ENCODE measurements around the gene DLEC1. TPM values are rescaled to one million over a fixed set of nuclear protein-coding genes. Genes with fewer than 3 reads are reported as not detected.
A peak's percentile ranks its signal among the peaks of the same experiment; 100 is the strongest.

DLEC1 gene
- polyA plus RNA-seq, 2 of the 4 experiments (the other 2 are of a cell fraction) = 0.10 TPM; not detected in 1

- ChIA-PET CTCF (no interaction called here), POLR2A (no interaction called here)
- FAIRE-seq = no peak
- Histone ChIP-seq H3K4me1 (no peaks in the 10 kb centered on the region), H3K27ac (no peak overlapping the region), H3K4me3 (no peak overlapping the region), H3K9me3 (no peaks in the 10 kb centered on the region), H3K4me2 (no peak overlapping the region)
- WGBS (ENCODE audit: missing lambda C conversion rate) = 61% methylated on average over 5 of the region's 5 CpGs
- no peak for DNase-seq (ENCODE audit: low read depth in 1 of 2, low spot score in 1 of 2)
- no peak for ATAC-seq
- TF ChIP-seq HES2 (IDR thresholded peaks at IDR 0.05) (no peak), ATOH8 (CRISPR knock-in tag; IDR thresholded peaks at IDR 0.05; ENCODE audit: low read depth) (no peak), BHLHE40 (IDR thresholded peaks at IDR 0.05; ENCODE audit: low read depth, low read length) (no peak), POLR2AphosphoS2 (conservative IDR thresholded peaks at IDR 0.05; ENCODE audit: low read length) (no peak), ESRRA (IDR thresholded peaks at IDR 0.05; ENCODE audit: borderline replicate concordance, low read length) (no peak), HMGXB4 (CRISPR knock-in tag; IDR thresholded peaks at IDR 0.05; ENCODE audit: borderline replicate concordance) (no peak), RCOR1 (IDR thresholded peaks at IDR 0.05; ENCODE audit: low read depth, low read length) (no peak), TFCP2L1 (CRISPR knock-in tag; IDR thresholded peaks at IDR 0.05) (no peak), HOXA7 (CRISPR knock-in tag; IDR thresholded peaks at IDR 0.05) (no peak), GATA3 (IDR thresholded peaks at IDR 0.05; ENCODE audit: borderline replicate concordance) (no peak), TP53 (CRISPR knock-in tag; IDR thresholded peaks at IDR 0.05) (no peak), USF2 (IDR thresholded peaks at IDR 0.05) (no peak), CHD4 (IDR thresholded peaks at IDR 0.05; ENCODE audit: borderline replicate concordance) (no peak), RAD21 (conservative IDR thresholded peaks at IDR 0.05 in 1 of 2, IDR thresholded peaks at IDR 0.05 in 1 of 2) (no peak), CTCF (IDR thresholded peaks at IDR 0.05) (no peak), NFE2L2 (conservative IDR thresholded peaks at IDR 0.05; ENCODE audit: low read length) (no peak), HEYL (CRISPR knock-in tag; IDR thresholded peaks at IDR 0.05) (no peak), FOSL2 (IDR thresholded peaks at IDR 0.05) (no peak), FOSL2 (CRISPR knock-in tag; IDR thresholded peaks at IDR 0.05) (no peak), EHF (CRISPR knock-in tag; IDR thresholded peaks at IDR 0.05) (no peak), CBX2 (IDR thresholded peaks at IDR 0.05; ENCODE audit: borderline replicate concordance, low read depth) (no peak)
These were observed 529 bp upstream of the DLEC1 start for GRCh38 chr3:38038447-38038911.

GRCh38 chr3:38039899-38040261 lies 872 bp downstream of the DLEC1 start:
- CTCF ChIA-PET = interaction anchor here (1.2 to 1.4 kb wide), 2 partner anchors 11 to 38 kb away, joined by 3 read pairs; partner anchors contain the start of gene PLCD1
- TF ChIP-seq HES2 (IDR thresholded peaks at IDR 0.05) (no peak), RFX5 (IDR thresholded peaks at IDR 0.05) (no peak), ZFP36 (IDR thresholded peaks at IDR 0.05; ENCODE audit: borderline replicate concordance, partially characterized antibody) (no peak), EHMT2 (IDR thresholded peaks at IDR 0.05; ENCODE audit: low read depth) (no peak), RARB (CRISPR knock-in tag; IDR thresholded peaks at IDR 0.05) (no peak), REST (IDR thresholded peaks at IDR 0.05) (no peak), CHD2 (IDR thresholded peaks at IDR 0.05; ENCODE audit: low read length, partially characterized antibody) (no peak), TFCP2L1 (CRISPR knock-in tag; IDR thresholded peaks at IDR 0.05) (no peak), RCOR1 (IDR thresholded peaks at IDR 0.05; ENCODE audit: low read depth, low read length) (no peak), SMC3 (IDR thresholded peaks at IDR 0.05) (no peak), FOSL2 (IDR thresholded peaks at IDR 0.05) (no peak), FOSL2 (CRISPR knock-in tag; IDR thresholded peaks at IDR 0.05) (no peak), MAZ (IDR thresholded peaks at IDR 0.05; ENCODE audit: borderline replicate concordance, low read depth, low read length) (no peak), POLR2A (IDR thresholded peaks at IDR 0.05; ENCODE audit: low read length) (no peak)

More at GRCh38 chr3:38039899-38040261, 872 bp downstream of the DLEC1 start:
- H3K4me2 ChIP-seq = no peak overlapping the region
- WGBS (ENCODE audit: missing lambda C conversion rate) = 80% methylated on average over 11 of the region's 11 CpGs
- H3K4me3 ChIP-seq = no peak overlapping the region
- ATAC-seq = peak; percentile 73 to 80; a peak in 5 of 6 replicates
- DNase-seq (ENCODE audit: low read depth in 1 of 2, low spot score in 1 of 2) = no peak
- H3K9me3 ChIP-seq = no peaks in the 10 kb centered on the region
- FAIRE-seq = no peak
- no peak overlapping the region for H3K27ac ChIP-seq
- POLR2A ChIA-PET = no interaction called here
- no peaks in the 10 kb centered on the region for H3K4me1 ChIP-seq

All from A549 (cell line).